ENCODE measurements around the gene RASGRP2.

RASGRP2 gene

DNA sequence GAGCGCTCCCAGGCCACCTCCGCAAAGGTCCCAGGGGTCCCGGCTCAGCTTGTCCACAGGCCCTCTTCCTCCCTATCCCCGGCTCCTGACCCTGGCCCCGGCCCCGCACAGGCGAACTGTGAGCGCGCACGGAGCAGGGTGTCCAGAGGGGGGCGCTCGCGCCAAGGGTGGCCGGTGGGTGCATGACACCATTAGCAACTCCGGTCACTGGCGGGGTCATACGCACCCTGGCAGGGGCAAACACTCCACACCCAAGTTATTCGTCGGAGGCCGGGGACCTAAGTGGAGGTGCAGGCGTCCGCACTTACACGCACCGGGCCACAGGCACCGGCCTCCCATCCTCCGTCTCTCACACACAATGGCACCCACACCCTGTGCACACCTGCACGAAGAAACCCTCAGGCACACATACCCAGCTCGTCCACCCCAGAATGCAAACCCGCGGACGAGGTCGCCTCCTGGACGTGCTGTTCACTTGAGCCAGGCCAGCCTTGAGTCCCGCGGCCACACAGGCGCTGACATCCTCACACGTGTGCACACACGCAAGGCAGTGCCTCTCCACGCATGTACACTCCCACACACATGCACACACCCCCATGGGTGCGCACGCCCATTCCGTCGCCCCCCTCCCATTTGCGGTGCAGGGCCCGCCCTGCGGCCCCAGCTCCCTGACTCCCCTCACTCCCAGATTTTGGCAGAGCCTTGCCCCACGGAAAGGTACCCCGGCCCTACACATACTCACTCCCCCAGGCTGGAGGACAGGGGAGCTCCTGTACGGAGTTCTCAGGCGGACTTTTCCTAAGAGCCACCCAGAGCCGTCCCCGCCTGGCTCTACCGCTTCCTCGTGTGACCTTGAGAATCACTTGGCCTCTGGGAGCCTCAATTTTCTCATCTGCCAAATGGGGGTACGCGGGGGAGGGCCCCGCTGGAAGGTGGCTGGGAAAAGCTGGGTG, at the start of gene RASGRP2:
Gene RASGRP2 (minus strand): TSS at position 552 of the 953 bp plus-strand sequence. CDS start 1,276 bp downstream, outside the sequence.
- in situ Hi-C loops (cut with MboI; ENCODE audit: low sequenced_read_pairs): no loop called here

GRCh38 chr11:64792482-64792881, 48.5 kb upstream of the RASGRP2 start:
- in situ Hi-C loops (cut with MboI; ENCODE audit: low sequenced_read_pairs): no loop called here

- in situ Hi-C loops (cut with MboI; ENCODE audit: low sequenced_read_pairs): no loop called here
These were observed 47.9 kb upstream of the RASGRP2 start for GRCh38 chr11:64791781-64792291.

DNA sequence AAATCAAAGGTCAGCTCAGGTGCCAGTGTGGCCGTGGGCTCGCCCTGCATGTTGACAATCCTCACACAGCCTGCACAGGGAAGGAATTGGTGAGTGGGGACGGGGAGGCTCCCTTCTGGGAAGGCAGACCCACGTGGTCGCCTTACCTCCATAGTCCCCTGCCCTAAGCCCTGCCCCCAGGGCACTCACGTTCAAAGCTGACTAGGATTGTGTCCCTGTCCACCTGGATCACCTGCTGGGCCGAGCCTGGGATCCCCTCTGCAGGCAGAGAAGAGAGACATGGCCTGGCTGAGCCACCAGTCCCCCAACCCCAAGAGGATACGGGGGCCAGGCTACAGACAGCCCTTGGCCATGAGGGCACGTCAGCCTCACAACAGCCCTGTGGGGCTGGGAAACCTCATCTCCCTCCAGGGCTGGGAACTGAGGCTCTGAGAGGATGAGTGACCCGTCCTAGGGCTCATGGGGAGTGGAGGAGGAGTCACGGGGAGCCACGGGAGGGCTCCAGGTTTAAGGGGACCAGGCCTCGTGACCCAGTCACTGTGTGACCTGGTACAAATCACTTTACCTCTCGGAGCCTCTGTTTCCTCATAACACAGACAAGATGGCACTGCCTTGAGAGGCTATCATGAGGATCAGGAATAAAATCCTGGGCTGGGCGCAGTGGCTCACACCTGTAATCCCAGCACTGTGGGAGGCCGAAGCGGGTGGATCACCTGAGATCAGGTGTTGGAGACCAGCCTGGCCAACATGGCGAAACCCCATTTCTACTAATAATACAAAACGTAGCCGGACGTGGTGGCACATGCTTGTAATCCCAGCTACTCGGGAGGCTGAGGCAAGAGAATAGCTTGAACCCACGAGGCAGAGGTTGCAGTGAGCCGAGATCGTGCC, 46.5 kb upstream of the RASGRP2 start:
- in situ Hi-C loops (cut with MboI; ENCODE audit: low sequenced_read_pairs): no loop called here

GRCh38 chr11:64789331-64790204, 45.6 kb upstream of the RASGRP2 start:
- in situ Hi-C loops (cut with MboI; ENCODE audit: low sequenced_read_pairs): no loop called here

- in situ Hi-C loops (cut with MboI; ENCODE audit: low sequenced_read_pairs): no loop called here
These were observed 44.6 kb upstream of the RASGRP2 start for GRCh38 chr11:64788321-64789215.

GRCh38 chr11:64787526-64788320, 43.8 kb upstream of the RASGRP2 start:
- in situ Hi-C loops (cut with MboI; ENCODE audit: low sequenced_read_pairs): no loop called here

- in situ Hi-C loops (cut with MboI; ENCODE audit: low sequenced_read_pairs): no loop called here
These were observed 42.4 kb upstream of the RASGRP2 start for GRCh38 chr11:64786308-64786707.

DNA sequence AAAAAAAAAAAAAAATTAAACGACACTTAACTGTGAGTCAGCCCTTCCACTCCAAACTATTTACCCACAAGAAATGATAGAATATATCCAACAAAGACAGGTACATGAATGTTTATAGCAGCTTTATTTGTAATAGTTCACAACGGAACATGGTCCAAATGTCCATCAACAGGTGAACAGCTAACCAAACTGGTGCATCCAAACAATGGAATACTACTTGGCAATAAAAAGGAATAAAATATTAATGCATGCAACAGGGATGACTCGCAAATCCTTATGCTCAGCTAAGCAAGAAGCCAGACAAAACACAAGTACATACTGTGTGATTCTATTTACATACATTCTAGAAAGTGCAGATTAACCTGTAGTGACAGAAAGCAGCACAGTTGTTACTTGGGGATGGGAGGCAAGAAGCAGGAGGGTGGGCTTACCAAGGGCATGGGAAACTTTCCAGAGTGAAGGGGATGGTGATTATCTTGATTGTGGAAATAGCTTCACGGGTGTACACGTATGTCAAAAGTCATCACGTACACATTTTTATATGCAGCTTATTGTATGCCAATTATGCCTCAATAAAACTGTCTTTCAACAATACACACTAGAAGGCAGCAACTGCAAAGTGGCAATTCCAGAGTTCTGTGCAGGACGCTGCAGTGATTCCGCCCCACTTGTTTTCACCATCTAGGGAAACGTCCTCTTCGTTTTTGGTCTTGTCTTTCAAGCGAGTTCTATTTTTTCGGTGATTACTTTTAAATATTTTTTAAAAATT, 41.1 kb upstream of the RASGRP2 start:
- in situ Hi-C loops (cut with MboI; ENCODE audit: low sequenced_read_pairs): no loop called here

- in situ Hi-C loops (cut with MboI; ENCODE audit: low sequenced_read_pairs): no loop called here
These were observed 34.7 kb upstream of the RASGRP2 start, which contains the start of gene SF1 for GRCh38 chr11:64778473-64779298. Gene SF1, minus strand, starts transcription at chr11:64778542. Its CDS starts 150 bp downstream, at chr11:64778392.

GRCh38 chr11:64778223-64778472, 34.2 kb upstream of the RASGRP2 start:
- in situ Hi-C loops (cut with MboI; ENCODE audit: low sequenced_read_pairs): no loop called here

GRCh38 chr11:64777449-64778222, 33.7 kb upstream of the RASGRP2 start:
- in situ Hi-C loops (cut with MboI; ENCODE audit: low sequenced_read_pairs): no loop called here

DNA sequence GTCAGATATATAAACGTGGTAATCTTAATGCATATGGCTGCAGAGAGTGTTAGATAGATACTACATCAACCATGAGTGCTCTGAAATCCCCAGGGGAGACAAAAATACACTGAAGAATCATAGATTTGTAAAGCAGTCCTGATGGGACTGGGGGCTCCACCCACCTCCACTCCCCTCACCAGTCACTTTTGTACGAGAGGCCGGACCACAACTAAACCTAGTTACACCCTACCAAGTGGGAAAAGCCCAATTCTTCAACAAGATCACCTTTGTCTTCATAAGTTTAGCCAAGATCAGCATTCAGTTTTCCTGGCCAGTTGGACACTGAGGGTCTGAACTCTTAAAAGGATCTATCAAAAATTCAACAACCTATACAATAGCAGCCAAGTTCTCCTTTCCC, 32.9 kb upstream of the RASGRP2 start:
- in situ Hi-C loops (cut with MboI; ENCODE audit: low sequenced_read_pairs): no loop called here

DNA sequence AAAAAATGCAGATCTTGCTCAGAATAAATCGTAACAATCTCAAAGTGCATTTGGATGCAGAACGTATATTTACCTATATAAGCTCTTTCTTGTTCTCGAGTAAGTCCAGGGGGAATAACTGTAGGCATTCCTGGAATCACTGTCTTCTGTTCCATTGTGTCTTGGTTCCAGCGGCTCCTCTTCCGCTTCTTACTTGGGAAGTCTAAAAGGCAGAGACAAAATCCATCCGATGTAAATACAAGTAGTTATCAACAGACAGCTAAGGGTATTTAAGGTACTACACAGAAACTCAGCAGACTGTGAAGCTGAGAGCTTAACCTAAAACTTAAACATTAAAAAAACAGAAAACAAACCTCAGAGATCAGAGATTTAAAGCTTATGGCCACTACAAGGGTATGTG, 32.5 kb upstream of the RASGRP2 start:
- in situ Hi-C loops (cut with MboI; ENCODE audit: low sequenced_read_pairs): no loop called here

DNA sequence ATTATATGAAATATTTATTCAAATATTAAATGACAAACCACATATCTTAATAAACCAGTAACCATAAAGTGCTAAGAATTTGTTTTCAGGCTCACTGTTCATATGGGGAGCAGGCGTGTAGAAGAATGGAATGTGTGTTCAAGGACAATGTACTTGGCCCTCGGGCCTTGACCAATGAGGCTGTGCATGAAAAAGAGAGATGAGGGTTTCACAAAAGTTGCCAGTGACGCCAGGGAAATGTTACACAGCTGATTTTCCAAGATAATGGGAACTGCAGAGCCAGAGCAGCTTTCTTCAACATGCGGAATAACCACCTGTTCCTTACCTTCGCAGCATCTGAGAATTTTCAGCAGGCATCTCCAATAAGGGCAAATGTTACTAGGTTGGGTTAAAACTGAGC, 30.2 kb upstream of the RASGRP2 start:
- in situ Hi-C loops (cut with MboI; ENCODE audit: low sequenced_read_pairs): no loop called here

DNA sequence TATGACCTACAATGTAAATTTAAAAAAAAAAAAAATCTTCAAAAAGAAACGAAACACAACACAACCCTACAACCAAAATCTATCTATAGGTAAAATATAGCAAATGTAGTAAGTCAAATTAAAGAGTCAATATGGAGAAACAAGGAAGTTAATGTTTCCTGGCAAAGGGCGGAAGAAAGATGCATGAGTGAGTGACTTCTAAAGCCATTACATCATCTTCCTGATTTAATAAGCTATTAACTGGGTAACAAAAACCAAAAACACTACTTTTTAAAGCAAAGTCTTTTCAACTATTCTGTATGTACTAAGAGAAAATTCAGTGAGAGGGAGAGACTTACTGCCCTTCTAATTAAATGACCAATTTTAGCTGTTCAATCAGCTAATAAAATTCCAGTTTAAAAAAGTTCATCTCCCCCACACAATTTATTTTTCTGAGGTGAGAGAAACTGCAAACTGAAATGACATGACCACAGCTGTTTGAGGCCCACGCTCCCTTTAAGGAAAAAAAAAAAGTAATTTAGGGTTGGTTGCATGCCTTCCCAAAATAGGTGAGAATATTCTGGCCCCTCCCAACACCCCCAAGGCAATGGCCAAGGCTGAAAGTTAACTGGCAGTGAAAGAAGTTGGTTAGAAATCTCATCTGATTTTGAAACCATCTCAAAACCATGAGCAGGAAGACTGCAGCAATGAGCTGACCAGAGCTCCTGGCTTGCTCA, 28.5 kb upstream of the RASGRP2 start:
- in situ Hi-C loops (cut with MboI; ENCODE audit: low sequenced_read_pairs): no loop called here
